Measurements from ENCODE around the gene GMDS. TPM values are rescaled to one million over a fixed set of nuclear protein-coding genes. Genes with fewer than 3 reads are reported as not detected.
A peak's percentile ranks its signal among the peaks of the same experiment; 100 is the strongest.

GMDS gene
- total and polyA plus RNA-seq, 2 experiments from 2014 or later: 6.3 to 17.7 TPM

- Histone ChIP-seq H3K4me1 (ENCODE audit: low read depth) (no peaks in the 10 kb centered on the region), H3K27ac (no peak overlapping the region), H3K9me3 (ENCODE audit: low read depth) (no peaks in the 10 kb centered on the region), H3K36me3 (no peaks in the 10 kb centered on the region), H3K4me3 (no peak overlapping the region), H3K27me3 (no peaks in the 10 kb centered on the region)
- DNase-seq (ENCODE audit: low read depth in 1 of 2, low spot score in 1 of 2): no peak
- TF ChIP-seq, protein P1, sequence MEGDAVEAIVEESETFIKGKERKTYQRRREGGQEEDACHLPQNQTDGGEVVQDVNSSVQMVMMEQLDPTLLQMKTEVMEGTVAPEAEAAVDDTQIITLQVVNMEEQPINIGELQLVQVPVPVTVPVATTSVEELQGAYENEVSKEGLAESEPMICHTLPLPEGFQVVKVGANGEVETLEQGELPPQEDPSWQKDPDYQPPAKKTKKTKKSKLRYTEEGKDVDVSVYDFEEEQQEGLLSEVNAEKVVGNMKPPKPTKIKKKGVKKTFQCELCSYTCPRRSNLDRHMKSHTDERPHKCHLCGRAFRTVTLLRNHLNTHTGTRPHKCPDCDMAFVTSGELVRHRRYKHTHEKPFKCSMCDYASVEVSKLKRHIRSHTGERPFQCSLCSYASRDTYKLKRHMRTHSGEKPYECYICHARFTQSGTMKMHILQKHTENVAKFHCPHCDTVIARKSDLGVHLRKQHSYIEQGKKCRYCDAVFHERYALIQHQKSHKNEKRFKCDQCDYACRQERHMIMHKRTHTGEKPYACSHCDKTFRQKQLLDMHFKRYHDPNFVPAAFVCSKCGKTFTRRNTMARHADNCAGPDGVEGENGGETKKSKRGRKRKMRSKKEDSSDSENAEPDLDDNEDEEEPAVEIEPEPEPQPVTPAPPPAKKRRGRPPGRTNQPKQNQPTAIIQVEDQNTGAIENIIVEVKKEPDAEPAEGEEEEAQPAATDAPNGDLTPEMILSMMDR (IDR thresholded peaks at IDR 0.05; ENCODE audit: low read depth, low read length): no peak
These were observed 238.2 kb downstream of the GMDS start for GRCh38 chr6:2007165-2007564.

- Histone ChIP-seq H3K36me3 (no peaks in the 10 kb centered on the region), H3K27ac (no peak overlapping the region), H3K27me3 (no peaks in the 10 kb centered on the region), H3K4me3 (no peak overlapping the region), H3K4me1 (ENCODE audit: low read depth) (no peaks in the 10 kb centered on the region), H3K9me3 (ENCODE audit: low read depth) (no peaks in the 10 kb centered on the region)
- DNase-seq (ENCODE audit: low read depth in 1 of 2, low spot score in 1 of 2): no peak
- TF ChIP-seq, protein P1 (IDR thresholded peaks at IDR 0.05; ENCODE audit: low read depth, low read length): no peak
These were observed 240.5 kb downstream of the GMDS start for GRCh38 chr6:2004888-2005287.

DNA sequence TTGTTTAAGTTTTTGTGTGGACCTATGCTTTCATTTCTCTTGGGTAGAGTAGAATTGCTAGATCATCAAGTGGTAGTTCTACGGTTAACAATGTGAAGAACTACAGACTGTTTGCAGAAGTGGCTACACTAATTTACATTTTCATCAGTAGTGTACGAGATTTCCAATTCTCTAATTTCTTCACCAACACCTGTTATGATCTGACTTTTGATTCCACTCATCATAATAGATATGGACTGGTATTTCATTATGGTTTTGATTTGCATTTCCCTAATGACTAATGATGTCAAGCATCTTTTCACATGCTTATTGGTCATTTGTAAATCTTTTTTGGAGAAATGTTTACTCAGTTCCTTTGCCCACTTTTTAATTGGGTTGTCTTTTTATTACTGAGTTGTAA lies 244.4 kb downstream of the GMDS start:
- Histone ChIP-seq H3K27me3 (no peaks in the 10 kb centered on the region), H3K4me3 (no peak overlapping the region), H3K36me3 (no peaks in the 10 kb centered on the region), H3K9me3 (ENCODE audit: low read depth) (no peaks in the 10 kb centered on the region), H3K27ac (no peak overlapping the region), H3K4me1 (ENCODE audit: low read depth) (no peaks in the 10 kb centered on the region)
- DNase-seq (ENCODE audit: low read depth in 1 of 2, low spot score in 1 of 2): no peak
- TF ChIP-seq, protein P1 (IDR thresholded peaks at IDR 0.05; ENCODE audit: low read depth, low read length): no peak

GRCh38 chr6:1997702-1998101 lies 247.7 kb downstream of the GMDS start:
- no peak for DNase-seq (ENCODE audit: low read depth in 1 of 2, low spot score in 1 of 2)
- TF ChIP-seq, protein P1 (IDR thresholded peaks at IDR 0.05; ENCODE audit: low read depth, low read length): no peak
- Histone ChIP-seq H3K4me1 (ENCODE audit: low read depth) (no peaks in the 10 kb centered on the region), H3K27ac (no peak overlapping the region), H3K27me3 (no peaks in the 10 kb centered on the region), H3K36me3 (no peaks in the 10 kb centered on the region), H3K4me3 (no peak overlapping the region), H3K9me3 (ENCODE audit: low read depth) (no peaks in the 10 kb centered on the region)

DNA sequence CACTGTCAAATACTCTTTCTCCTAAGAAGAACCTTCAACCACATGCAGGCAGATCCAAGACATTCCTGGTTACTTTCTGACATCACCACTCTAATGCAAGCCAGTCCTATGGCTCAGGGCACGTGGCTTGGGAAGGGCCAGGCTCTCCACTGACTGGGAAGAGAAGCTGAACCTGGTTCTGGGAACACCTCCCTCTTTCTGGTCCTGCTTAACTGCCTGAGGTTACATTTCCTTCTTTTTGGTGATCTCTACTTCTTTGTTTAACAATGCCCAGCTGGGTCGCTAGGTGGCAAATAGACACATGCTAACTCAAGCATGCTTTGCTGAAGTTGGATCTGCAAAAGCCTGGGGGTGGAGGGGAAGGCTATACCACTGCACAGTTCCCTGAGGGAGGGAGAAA lies 249.8 kb downstream of the GMDS start:
- no peak overlapping the region for H3K27ac ChIP-seq
- peak in 1 of 2 donors; percentile 10 for DNase-seq (ENCODE audit: low read depth in 1 of 2, low spot score in 1 of 2)
- TF ChIP-seq, protein P1 (IDR thresholded peaks at IDR 0.05; ENCODE audit: low read depth, low read length): no peak
- no peaks in the 10 kb centered on the region for H3K4me1 ChIP-seq (ENCODE audit: low read depth)
- H3K36me3 ChIP-seq: no peaks in the 10 kb centered on the region
- no peaks in the 10 kb centered on the region for H3K9me3 ChIP-seq (ENCODE audit: low read depth)
- no peaks in the 10 kb centered on the region for H3K27me3 ChIP-seq
- no peak overlapping the region for H3K4me3 ChIP-seq

DNA sequence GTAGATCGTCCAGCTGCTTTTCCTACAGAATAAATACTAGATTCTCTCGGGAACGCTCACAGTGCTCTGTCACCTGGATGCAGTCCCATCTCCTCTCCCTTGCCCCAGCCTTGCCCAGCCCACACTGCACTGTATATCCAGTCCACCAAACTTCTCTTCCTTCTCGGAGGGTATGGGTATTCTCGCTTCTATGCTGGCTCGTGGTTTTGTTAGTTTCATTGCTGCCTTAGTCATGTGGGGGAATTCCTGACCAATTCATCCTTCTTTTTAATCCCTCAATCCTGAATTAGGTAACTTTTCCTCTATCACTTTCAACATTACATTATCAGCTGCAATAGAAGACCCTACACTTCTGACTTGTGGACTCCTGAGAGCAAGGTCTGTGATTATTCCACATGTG lies 252.4 kb downstream of the GMDS start:
- Histone ChIP-seq H3K9me3 (ENCODE audit: low read depth) (no peaks in the 10 kb centered on the region), H3K36me3 (no peaks in the 10 kb centered on the region), H3K27me3 (no peaks in the 10 kb centered on the region), H3K27ac (no peak overlapping the region), H3K4me1 (ENCODE audit: low read depth) (no peaks in the 10 kb centered on the region), H3K4me3 (no peak overlapping the region)
- no peak for DNase-seq (ENCODE audit: low read depth in 1 of 2, low spot score in 1 of 2)
- TF ChIP-seq, protein P1 (IDR thresholded peaks at IDR 0.05; ENCODE audit: low read depth, low read length): no peak
